IPS DF 6.9 (cell line): Measurements from ENCODE around the gene XRCC4.

Source experiments
- DNase-seq: peaks from one replicate; pipeline ENCODE4 v3.0.0-alpha.2; 2013; ENCODE audit warnings: low read depth, low spot score
- H3K27ac ChIP-seq: one replicate; pipeline ENCODE4 v1.5.1; 2013; ENCODE audit warnings: low read length, control low read depth
- H3K27me3 ChIP-seq: 2 replicates; pipeline ENCODE4 v1.6.1; 2013; ENCODE audit warnings: mild to moderate bottlenecking, low read length; ENCODE audit not compliant: control insufficient read depth, insufficient read depth
- H3K36me3 ChIP-seq: 2 replicates; pipeline ENCODE4 v1.6.1; 2013; ENCODE audit warnings: low read length; ENCODE audit not compliant: control insufficient read depth, insufficient read depth
- H3K4me1 ChIP-seq: 2 replicates; pipeline ENCODE4 v1.6.1; 2013; ENCODE audit warnings: low read length; ENCODE audit not compliant: control insufficient read depth, insufficient read depth
- H3K4me3 ChIP-seq: 2 replicates; pipeline ENCODE4 v1.5.1; 2013; ENCODE audit warnings: mild to moderate bottlenecking, low read length
- H3K9me3 ChIP-seq: 2 replicates; pipeline ENCODE4 v1.6.1; 2013; ENCODE audit warnings: low read length, inconsistent platforms; ENCODE audit not compliant: control insufficient read depth, insufficient read depth
- WGBS: extraction: QIAGEN DNeasy Blood & Tissue Kit; methylation state at CpG from one replicate; pipeline ENCODE4 v1.1.7; 2013; ENCODE audit warnings: mixed read lengths, missing lambda C conversion rate; ENCODE audit not compliant: insufficient read length, insufficient coverage; 5-methylcytosine and 5-hydroxymethylcytosine counted together

Gene XRCC4

DNA sequence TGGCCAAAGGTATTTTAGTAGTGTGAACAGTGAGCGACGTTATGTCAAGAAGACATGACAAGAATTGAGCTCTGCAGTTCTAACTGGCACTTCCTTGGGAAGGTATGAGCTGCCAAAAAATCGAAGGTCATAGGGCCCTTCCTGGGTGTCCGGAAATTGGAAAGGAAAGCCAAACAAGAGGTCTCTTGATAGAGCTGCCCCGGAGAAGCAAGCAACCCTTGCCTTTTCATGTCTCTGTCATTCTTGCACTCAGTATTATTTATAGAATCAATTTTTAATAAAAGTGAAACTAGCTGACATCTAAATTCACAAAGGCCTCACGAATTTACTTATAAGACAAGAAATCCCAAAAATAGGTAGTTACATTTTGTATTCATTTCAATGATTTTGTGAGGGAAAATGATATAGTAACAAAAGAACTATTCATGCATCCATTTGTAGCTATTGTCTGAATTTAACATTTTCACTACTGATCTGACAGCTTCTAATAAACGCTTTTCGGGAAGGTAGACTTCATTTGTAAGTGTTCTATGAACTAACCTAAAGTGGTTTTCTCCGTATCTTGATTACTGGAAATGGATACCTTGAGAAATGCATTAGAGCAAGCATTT lies 280.4 kb downstream of the XRCC4 start:
- Histone ChIP-seq H3K9me3 (no peaks in the 10 kb centered on the region), H3K4me1 (no peaks in the 10 kb centered on the region), H3K36me3 (no peaks in the 10 kb centered on the region), H3K4me3 (no peak overlapping the region), H3K27me3 (no peaks in the 10 kb centered on the region), H3K27ac (no peak overlapping the region)
- DNase-seq: no peak
- no CpG with 5 or more reads among the region's 9 CpGs for WGBS

- H3K36me3 ChIP-seq: no peaks in the 10 kb centered on the region
- H3K27ac ChIP-seq: no peak overlapping the region
- no peak for DNase-seq
- H3K27me3 ChIP-seq: no peaks in the 10 kb centered on the region
- H3K9me3 ChIP-seq: no peaks in the 10 kb centered on the region
- no peak overlapping the region for H3K4me3 ChIP-seq
- no peaks in the 10 kb centered on the region for H3K4me1 ChIP-seq
- WGBS: no CpG with 5 or more reads among the region's 2 CpGs
These were observed 283.2 kb downstream of the XRCC4 start for GRCh38 chr5:83360573-83360972.

DNA sequence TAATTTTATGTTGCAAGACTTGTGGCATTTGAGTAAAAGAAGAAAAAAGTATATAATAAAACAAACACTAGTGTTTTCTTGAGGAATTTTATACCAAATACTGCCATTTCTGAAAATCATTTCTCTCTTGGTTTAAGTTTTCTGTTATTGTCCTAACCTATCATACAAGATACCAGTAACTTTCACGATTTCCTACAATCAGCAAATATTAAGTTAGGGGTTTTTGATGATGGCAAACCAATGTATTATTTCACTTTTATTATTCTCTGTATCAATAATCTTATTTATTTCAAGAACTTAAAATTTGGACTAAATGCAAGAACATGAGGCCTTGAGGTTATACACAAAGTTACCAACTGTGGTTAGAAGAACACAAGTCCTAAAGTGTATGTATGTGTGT lies 285.2 kb downstream of the XRCC4 start:
- no peaks in the 10 kb centered on the region for H3K9me3 ChIP-seq
- H3K27me3 ChIP-seq: no peaks in the 10 kb centered on the region
- no CpG with 5 or more reads among the region's 1 CpG for WGBS
- no peaks in the 10 kb centered on the region for H3K4me1 ChIP-seq
- no peak for DNase-seq
- no peak overlapping the region for H3K27ac ChIP-seq
- H3K36me3 ChIP-seq: no peaks in the 10 kb centered on the region
- H3K4me3 ChIP-seq: no peak overlapping the region

GRCh38 chr5:83363111-83363885 lies 286.0 kb downstream of the XRCC4 start:
- Histone ChIP-seq H3K9me3 (no peaks in the 10 kb centered on the region), H3K4me1 (no peaks in the 10 kb centered on the region), H3K27me3 (no peaks in the 10 kb centered on the region), H3K4me3 (no peak overlapping the region), H3K36me3 (no peaks in the 10 kb centered on the region), H3K27ac (no peak overlapping the region)
- no peak for DNase-seq
- WGBS: no CpG with 5 or more reads among the region's 7 CpGs

DNA sequence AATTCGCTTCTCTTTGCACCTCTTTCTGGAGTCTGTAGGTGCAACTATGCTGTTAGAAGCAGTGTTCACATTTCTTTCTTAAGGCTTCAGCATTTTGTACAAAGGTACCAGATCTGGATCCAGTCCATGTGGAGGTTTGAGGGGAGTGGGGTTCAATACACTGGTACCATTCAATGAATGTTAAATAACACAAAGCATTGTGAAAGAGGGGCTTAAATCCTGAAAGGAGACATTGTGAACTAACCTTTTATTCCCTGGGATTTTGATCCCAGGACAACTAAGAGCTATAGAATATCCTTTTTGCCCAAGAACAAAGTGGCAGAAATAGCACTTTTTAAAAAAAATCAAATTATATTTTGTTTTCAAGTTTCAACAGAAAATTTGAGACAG lies 286.5 kb downstream of the XRCC4 start:
- WGBS: no CpG with 5 or more reads among the region's 1 CpG
- Histone ChIP-seq H3K4me3 (no peak overlapping the region), H3K27me3 (no peaks in the 10 kb centered on the region), H3K27ac (no peak overlapping the region), H3K9me3 (no peaks in the 10 kb centered on the region), H3K4me1 (no peaks in the 10 kb centered on the region), H3K36me3 (no peaks in the 10 kb centered on the region)
- no peak for DNase-seq

DNA sequence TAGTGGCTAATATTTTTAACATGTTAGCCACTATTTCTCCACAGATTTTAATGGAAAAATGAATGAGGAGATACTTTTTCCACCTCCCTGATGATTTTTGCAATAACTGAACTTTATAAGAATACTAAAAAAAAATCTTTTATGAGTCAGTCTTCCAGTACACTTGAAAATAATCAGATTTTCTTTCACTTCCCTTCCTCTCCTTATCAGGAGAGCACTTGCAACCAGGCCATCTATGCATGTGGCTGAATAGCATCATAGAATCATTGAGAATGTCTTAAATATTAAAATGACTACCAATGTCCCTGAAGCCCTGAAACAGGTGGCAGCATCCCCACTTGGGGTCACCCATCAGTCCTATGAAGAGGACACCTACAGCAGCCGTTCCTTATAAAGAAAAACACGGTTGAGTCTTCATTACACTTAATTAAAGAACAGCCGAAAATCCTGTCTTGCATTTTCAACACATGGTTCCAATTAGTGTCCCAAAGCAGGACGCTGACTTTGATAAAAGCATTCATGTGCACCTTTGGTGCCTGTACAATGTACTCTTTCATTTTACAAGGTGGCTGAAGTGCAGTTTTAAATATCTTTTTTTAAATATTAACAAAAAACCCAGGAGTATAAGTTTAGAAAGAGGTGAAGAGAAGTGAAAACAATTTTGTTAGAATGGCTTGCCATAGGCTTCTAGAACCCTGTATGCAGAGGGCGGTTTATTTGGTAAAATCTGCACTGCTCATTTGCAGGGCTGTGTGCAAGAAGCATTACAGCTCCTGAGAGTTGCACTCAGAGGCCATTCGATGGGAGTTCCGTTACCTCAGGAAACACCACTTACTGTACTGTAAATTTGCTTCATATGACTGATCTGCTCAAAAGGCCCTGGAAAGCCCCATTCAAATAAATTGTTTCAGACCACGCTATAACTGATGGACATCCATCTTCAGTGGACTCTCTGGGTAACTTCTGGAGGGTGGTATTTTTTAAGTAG lies 287.3 kb downstream of the XRCC4 start:
- Histone ChIP-seq H3K36me3 (no peaks in the 10 kb centered on the region), H3K27ac (no peak overlapping the region), H3K4me3 (no peak overlapping the region), H3K9me3 (no peaks in the 10 kb centered on the region), H3K27me3 (no peaks in the 10 kb centered on the region), H3K4me1 (no peaks in the 10 kb centered on the region)
- WGBS: no CpG with 5 or more reads among the region's 8 CpGs
- DNase-seq: no peak

- H3K27ac ChIP-seq: no peak overlapping the region
- no peak overlapping the region for H3K4me3 ChIP-seq
- H3K4me1 ChIP-seq: no peaks in the 10 kb centered on the region
- no peak for DNase-seq
- no CpG with 5 or more reads among the region's 5 CpGs for WGBS
- no peaks in the 10 kb centered on the region for H3K27me3 ChIP-seq
- no peaks in the 10 kb centered on the region for H3K9me3 ChIP-seq
- H3K36me3 ChIP-seq: no peaks in the 10 kb centered on the region
These were observed 291.0 kb downstream of the XRCC4 start for GRCh38 chr5:83368319-83368718.

DNA sequence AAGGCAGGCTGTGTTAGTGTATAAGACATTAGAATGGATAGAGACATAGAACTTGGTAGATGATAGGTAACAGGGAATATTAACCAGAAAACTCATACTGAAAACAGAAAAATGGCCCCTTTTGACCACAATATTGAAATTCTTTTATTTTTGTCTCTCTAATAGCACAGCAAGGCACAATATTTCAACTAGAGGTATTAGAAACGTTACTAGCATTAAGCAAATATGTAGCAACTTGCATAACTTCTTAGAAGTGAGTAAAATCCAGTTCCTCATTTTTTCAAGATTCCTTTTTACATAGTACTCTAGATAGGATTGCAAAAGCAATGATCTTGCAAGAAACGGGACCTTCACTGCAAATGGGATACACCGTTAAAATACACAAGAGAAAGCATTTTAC lies 291.5 kb downstream of the XRCC4 start:
- Histone ChIP-seq H3K9me3 (no peaks in the 10 kb centered on the region), H3K4me3 (no peak overlapping the region), H3K27me3 (no peaks in the 10 kb centered on the region), H3K27ac (no peak overlapping the region), H3K36me3 (no peaks in the 10 kb centered on the region), H3K4me1 (no peaks in the 10 kb centered on the region)
- WGBS: no CpG with 5 or more reads among the region's 3 CpGs
- no peak for DNase-seq

- DNase-seq: no peak
- no CpG with 5 or more reads among the region's 1 CpG for WGBS
- H3K27ac ChIP-seq: no peak overlapping the region
These were observed 293.6 kb downstream of the XRCC4 start for GRCh38 chr5:83370957-83371356.

GRCh38 chr5:83371726-83372125 lies 294.4 kb downstream of the XRCC4 start:
- H3K27ac ChIP-seq: no peak overlapping the region
- no peaks in the 10 kb centered on the region for H3K36me3 ChIP-seq
- no CpG with 5 or more reads among the region's 1 CpG for WGBS
- no peaks in the 10 kb centered on the region for H3K9me3 ChIP-seq
- DNase-seq: no peak
- H3K4me1 ChIP-seq: no peaks in the 10 kb centered on the region
- H3K4me3 ChIP-seq: no peak overlapping the region
- no peaks in the 10 kb centered on the region for H3K27me3 ChIP-seq

More at GRCh38 chr5:83370957-83371356, 293.6 kb downstream of the XRCC4 start:
- no peaks in the 10 kb centered on the region for H3K4me1 ChIP-seq
- no peak overlapping the region for H3K4me3 ChIP-seq
- no peaks in the 10 kb centered on the region for H3K27me3 ChIP-seq
- no peaks in the 10 kb centered on the region for H3K9me3 ChIP-seq
- H3K36me3 ChIP-seq: no peaks in the 10 kb centered on the region
